GM06990 (cell line): ENCODE data around the gene ZNF318.
"Not testable (repeated sequence)": the region's sequence is repeated elsewhere in the genome, so short reads cannot be mapped to it uniquely, and the experiment has no call there.

Experiments
- DNase-seq: peaks from one replicate; pipeline ENCODE4 v3.0.0-alpha.2; 2011; ENCODE audit not compliant: insufficient read length; ENCODE audit errors: extremely low read depth
- H3K27me3 ChIP-seq: replicated peaks from 2 replicates; pipeline ENCODE4 v1.6.0; 2011; ENCODE audit warnings: low read length; ENCODE audit not compliant: control insufficient read depth, insufficient read depth
- H3K36me3 ChIP-seq: 2 replicates; pipeline ENCODE4 v1.5.1; 2011; ENCODE audit warnings: low read length; ENCODE audit not compliant: control insufficient read depth, insufficient read depth
- H3K4me3 ChIP-seq: replicated peaks from 2 replicates; pipeline ENCODE4 v1.5.1; 2011; ENCODE audit warnings: low read depth, mild to moderate bottlenecking, control low read depth, low read length
- TF ChIP-seq, protein P1 (sequence below): IDR thresholded peaks from 2 replicates; pipeline ENCODE4 v1.5.1; 2011; ENCODE audit warnings: low read length, control low read depth, mild to moderate bottlenecking, inconsistent platforms; ENCODE audit not compliant: insufficient read depth, poor library complexity, severe bottlenecking

The ZNF318 gene, protein sequence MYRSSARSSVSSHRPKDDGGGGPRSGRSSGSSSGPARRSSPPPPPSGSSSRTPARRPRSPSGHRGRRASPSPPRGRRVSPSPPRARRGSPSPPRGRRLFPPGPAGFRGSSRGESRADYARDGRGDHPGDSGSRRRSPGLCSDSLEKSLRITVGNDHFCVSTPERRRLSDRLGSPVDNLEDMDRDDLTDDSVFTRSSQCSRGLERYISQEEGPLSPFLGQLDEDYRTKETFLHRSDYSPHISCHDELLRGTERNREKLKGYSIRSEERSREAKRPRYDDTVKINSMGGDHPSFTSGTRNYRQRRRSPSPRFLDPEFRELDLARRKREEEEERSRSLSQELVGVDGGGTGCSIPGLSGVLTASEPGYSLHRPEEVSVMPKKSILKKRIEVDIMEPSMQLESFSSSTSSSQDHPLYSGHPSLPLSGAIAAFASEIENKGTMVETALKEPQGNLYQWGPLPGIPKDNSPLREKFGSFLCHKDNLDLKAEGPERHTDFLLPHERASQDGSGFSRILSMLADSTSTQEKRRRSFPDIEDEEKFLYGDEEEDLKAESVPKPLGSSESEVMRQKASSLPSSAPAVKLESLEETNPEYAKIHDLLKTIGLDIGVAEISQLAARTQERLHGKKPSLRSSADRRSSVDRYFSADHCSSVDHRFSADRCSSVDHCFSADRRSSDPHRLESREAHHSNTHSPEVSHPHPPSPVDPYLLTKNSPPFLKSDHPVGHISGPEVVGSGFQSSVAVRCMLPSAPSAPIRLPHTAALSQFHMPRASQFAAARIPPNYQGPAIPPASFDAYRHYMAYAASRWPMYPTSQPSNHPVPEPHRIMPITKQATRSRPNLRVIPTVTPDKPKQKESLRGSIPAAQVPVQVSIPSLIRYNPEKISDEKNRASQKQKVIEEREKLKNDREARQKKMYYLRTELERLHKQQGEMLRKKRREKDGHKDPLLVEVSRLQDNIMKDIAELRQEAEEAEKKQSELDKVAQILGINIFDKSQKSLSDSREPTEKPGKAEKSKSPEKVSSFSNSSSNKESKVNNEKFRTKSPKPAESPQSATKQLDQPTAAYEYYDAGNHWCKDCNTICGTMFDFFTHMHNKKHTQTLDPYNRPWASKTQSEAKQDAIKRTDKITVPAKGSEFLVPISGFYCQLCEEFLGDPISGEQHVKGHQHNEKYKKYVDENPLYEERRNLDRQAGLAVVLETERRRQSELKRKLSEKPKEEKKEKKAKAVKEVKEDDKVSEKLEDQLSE (N-terminal part only)

DNA sequence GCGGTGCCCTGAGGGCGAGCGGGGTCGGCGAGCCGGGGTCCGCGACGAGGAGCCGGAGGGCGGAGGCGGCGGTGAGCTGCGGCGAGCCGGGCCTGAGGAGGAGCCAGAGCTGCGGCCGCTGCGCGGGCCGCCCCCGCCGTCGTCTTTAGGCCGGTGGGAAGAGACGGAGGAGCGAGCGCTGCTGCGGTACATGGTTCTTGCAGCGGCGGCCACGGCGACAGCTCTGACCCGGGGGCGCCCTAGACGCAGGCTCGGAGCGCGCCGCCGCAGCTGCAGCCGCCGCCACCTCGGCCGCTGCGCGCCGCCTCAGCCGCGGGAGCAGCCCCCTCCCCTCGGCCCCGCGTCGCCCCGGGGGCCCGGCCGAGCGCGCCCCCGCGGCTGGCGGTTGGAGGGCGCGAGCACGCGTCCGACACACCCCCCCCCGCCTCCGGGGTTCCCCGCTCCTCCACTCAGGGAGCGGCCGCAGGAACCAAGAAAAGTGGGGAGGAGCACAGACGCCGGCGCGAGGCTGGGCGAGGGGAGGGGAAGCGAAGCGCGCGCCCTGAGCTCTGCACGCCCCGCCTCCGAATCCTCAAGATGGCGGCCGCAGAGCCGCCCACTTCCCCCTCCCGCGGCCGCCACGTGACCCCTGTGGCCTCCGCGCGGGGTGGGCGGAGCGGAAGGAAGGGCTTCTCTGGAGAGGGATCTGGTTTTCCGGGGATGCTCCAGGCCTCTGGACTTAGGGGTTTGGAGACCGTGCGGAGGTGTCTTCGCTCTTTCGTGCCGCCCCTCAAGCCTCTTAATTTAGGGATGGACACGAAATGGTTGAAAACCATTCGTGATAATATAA lies at the start of gene ZNF318:
Gene ZNF318 (minus strand): TSS at position 474 of the 829 bp plus-strand sequence. CDS start 282 bp downstream, at position 192.
- TF ChIP-seq, protein P1, sequence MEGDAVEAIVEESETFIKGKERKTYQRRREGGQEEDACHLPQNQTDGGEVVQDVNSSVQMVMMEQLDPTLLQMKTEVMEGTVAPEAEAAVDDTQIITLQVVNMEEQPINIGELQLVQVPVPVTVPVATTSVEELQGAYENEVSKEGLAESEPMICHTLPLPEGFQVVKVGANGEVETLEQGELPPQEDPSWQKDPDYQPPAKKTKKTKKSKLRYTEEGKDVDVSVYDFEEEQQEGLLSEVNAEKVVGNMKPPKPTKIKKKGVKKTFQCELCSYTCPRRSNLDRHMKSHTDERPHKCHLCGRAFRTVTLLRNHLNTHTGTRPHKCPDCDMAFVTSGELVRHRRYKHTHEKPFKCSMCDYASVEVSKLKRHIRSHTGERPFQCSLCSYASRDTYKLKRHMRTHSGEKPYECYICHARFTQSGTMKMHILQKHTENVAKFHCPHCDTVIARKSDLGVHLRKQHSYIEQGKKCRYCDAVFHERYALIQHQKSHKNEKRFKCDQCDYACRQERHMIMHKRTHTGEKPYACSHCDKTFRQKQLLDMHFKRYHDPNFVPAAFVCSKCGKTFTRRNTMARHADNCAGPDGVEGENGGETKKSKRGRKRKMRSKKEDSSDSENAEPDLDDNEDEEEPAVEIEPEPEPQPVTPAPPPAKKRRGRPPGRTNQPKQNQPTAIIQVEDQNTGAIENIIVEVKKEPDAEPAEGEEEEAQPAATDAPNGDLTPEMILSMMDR = no peak
- H3K4me3 ChIP-seq = peak within 1 kb of the TSS; percentile 77
- peak; percentile 96 for DNase-seq
- H3K27me3 ChIP-seq = no peaks in the 10 kb centered on the region
- no peaks in the 10 kb centered on the region; the same call in 1 of the 2 replicates for H3K36me3 ChIP-seq

DNA sequence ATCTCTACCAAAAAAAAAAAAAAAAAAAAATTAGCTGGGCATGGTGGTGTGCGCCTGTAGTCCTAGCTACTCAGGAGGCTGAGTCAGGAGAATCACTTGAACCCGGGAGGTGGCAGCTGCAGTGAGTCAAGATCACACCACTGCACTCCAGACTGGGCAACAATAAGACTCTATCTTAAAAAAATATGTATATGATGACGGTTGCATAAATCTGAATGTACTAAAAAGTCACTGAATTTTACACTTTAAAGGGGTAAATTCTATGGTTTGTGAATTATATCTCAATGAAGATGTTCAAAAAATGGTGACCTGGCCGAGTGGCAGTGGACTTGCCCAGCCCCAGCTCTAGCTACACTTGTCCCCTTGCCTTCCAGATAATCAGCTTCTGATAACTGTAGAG lies 47.5 kb upstream of the ZNF318 start:
- DNase-seq = no peak
- no peaks in the 10 kb centered on the region for H3K27me3 ChIP-seq
- H3K4me3 ChIP-seq = no peak overlapping the region

DNA sequence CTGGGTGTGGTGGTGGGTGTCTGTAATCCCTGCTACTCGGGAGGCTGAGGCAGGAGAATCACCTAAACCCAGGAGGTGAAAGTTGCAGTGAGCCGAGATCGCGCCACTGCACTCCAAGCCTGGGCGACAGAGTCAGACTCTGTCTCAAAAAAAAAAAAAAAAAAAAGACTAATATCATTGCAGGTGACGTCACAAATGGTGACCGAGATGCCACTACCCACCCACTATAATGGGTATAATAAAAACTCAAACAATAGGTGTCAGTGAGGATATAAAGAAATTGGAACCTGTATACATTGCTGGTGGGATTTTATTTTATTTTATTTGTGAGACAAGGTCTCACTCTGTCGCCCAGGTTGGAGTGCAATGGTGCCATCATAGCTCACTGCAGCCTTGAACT lies 45.8 kb upstream of the ZNF318 start:
- H3K36me3 ChIP-seq, H3K27me3 ChIP-seq, DNase-seq: not testable (repeated sequence)

More for the DNA sequence above, 47.5 kb upstream of the ZNF318 start:
- TF ChIP-seq, protein P1 = no peak
- no peaks in the 10 kb centered on the region for H3K36me3 ChIP-seq

DNA sequence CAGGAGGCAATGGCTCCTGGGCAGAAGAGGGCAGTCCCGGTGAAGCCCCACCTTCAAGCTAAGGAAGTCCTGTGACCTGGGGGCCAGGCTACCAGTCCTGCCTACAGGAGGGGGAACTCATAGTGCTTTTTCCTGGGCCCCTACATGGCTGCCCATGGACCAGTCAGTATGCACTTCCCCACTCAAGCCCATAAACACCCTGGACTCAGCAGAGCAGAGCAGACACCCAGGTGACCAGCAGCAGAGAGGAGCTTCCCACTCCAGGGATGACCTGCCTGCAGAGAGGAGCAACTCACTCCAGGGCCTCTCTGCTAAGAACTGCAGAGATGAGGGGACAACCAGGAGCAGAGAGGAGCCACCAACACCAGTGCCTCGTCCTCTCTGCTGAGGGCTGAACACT lies 43.6 kb upstream of the ZNF318 start:
- Histone ChIP-seq H3K27me3 (no peaks in the 10 kb centered on the region), H3K36me3 (no peaks in the 10 kb centered on the region), H3K4me3 (no peak overlapping the region)
- TF ChIP-seq, protein P1 = no peak
- no peak for DNase-seq

More for the DNA sequence above, 45.8 kb upstream of the ZNF318 start:
- H3K4me3 ChIP-seq = not testable (repeated sequence)

DNA sequence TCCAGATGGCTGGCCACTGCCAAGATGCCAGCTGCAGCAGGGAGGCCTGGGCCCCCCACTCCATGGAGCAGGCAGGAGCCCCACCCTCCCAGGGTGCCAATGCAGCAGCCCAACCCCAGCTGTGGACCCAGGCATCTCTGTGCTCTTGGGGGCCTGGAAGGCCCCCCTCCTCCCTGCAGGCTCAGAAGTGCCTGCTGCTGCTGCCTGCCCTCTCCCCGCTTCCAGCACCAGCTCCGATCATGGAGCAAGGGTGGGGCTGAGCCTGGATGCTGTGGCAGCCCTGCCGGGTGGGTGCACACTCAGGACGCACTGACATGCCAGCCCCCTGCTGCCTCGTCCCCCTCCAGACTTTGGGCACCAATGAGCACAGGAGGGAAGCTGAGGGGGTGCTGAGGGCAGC lies 43.1 kb upstream of the ZNF318 start:
- no peak overlapping the region for H3K4me3 ChIP-seq
- H3K36me3 ChIP-seq = no peaks in the 10 kb centered on the region
- no peaks in the 10 kb centered on the region for H3K27me3 ChIP-seq
- DNase-seq = no peak
- TF ChIP-seq, protein P1 = no peak

DNA sequence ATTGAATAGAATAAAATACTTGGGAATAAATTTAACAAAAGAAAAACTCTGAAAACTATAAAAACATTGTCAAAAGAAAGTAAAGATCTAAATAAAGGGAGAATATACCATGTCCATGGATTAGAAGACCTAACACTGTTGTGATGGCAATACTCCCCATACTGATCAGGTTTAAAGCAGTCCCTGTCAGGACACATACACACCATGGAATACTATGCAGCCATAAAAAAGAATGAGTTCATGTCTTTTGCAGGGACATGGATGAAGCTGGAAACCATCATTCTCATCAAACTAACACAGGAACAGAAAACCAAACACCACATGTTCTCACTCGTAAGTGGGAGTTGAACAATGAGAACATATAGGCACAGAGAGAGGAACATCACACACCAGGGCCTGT lies 41.3 kb upstream of the ZNF318 start:
- not testable (repeated sequence) for H3K36me3 ChIP-seq, DNase-seq, H3K27me3 ChIP-seq, H3K4me3 ChIP-seq
